Prostate gland (tissue), 2 donors: ENCODE results near the gene SLC24A4.

ENCODE experiments used
- CTCF ChIP-seq, 4 experiments: fragments of 200-600 bp in 2 of 4; fragments of 450-650 bp in 2 of 4; sonication (generic) in 2 of 4; IDR thresholded peaks; 1 replicate in 3 of 4; 2 replicates in 1 of 4; pipeline ENCODE4 v1.5.1; 2016 to 2019; ENCODE audit warnings: antibody characterized with exemption in 4 of 4, mild to moderate bottlenecking in 2 of 4, moderate library complexity in 2 of 4
- POLR2A ChIP-seq: fragments of 450-650 bp; IDR thresholded peaks from one replicate; pipeline ENCODE4 v1.6.1; 2016; ENCODE audit warnings: antibody characterized with exemption, mild to moderate bottlenecking
- POLR2AphosphoS5 ChIP-seq: sonication (generic); formaldehyde crosslinking; IDR thresholded peaks from one replicate; pipeline ENCODE4 v1.6.1; 2017; ENCODE audit warnings: antibody characterized with exemption

DNA sequence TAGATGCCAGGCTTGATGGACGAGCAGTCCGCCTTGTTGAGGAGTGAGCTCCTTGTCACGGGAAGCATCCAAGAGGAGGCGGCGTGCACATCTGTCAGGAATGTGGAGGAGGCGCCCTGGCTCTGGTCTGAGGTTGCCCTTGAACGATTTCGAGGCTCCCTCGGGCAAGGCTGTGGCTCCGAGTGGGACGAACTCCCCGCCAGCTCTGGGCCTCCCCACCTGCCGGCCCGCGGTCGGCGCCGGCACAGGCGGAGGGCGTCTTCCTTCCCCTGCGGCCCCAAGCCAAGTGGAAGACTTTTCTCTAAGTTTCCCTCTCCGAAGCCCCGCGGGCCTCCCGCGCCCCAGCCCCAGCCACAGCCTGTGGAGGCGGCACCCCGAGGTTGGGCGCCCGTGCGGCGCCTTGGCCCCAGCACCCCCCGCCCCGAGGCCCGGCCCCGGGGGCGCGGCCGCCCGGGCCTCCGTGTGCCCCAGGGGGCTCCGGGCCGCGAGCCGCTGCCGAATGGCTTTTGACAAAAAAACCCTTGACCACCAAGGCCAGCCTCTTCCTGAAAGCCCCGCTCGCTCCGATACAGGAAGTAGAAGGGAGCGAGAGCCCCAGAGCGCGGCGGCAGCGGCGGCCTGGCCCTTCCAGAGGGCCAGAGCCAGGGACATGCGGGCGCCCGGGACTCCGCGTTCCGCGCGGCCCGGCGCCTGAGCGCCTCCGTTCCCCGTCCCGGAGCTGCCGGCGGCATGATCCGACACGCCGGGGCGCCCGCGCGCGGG, 190.4 kb downstream of the SLC24A4 start, which contains the start of gene RIN3:
- TF ChIP-seq CTCF (IDR thresholded peaks at IDR 0.05) (no peak), POLR2A (no peak), POLR2AphosphoS5 (no peak)
